Neural progenitor cell (in vitro differentiated cells): Measurements from ENCODE around the gene OR2F2. TPM values are rescaled to one million over a fixed set of nuclear protein-coding genes. Genes with fewer than 3 reads are reported as not detected.

ENCODE experiments used
- DNase-seq: peaks from one replicate; pipeline ENCODE4 v3.0.0-alpha.2; 2016; ENCODE audit warnings: low spot score
- H2AFZ ChIP-seq: fragments of 200-600 bp; sonication (generic); replicated peaks from 2 replicates; pipeline ENCODE4 v1.6.1; 2016; ENCODE audit warnings: antibody characterized with exemption
- H3F3A ChIP-seq: fragments of 200-600 bp; sonication (generic); 2 replicates; pipeline ENCODE4 v1.6.1; 2016; ENCODE audit warnings: antibody characterized with exemption, low read depth
- H3K27ac ChIP-seq: fragments of 200-600 bp; sonication (generic); 2 replicates; pipeline ENCODE4 v1.5.1; 2016; ENCODE audit warnings: mild to moderate bottlenecking
- H3K27me3 ChIP-seq: fragments of 200-600 bp; sonication (generic); 2 replicates; pipeline ENCODE4 v1.6.1; 2016; ENCODE audit warnings: mild to moderate bottlenecking, moderate library complexity
- H3K36me3 ChIP-seq: fragments of 200-600 bp; sonication (generic); 2 replicates; pipeline ENCODE4 v1.5.1; 2016
- H3K4me1 ChIP-seq: fragments of 200-600 bp; sonication (generic); 2 replicates; pipeline ENCODE4 v1.6.1; 2016; ENCODE audit warnings: mixed run types
- H3K4me2 ChIP-seq: fragments of 200-600 bp; sonication (generic); 2 replicates; pipeline ENCODE4 v1.6.1; 2016
- H3K4me3 ChIP-seq: fragments of 200-600 bp; sonication (generic); 2 replicates; pipeline ENCODE4 v1.5.1; 2016
- H3K79me2 ChIP-seq: fragments of 200-600 bp; sonication (generic); 2 replicates; pipeline ENCODE4 v1.6.1; 2016; ENCODE audit warnings: low read depth
- H3K9ac ChIP-seq: fragments of 200-600 bp; sonication (generic); 2 replicates; pipeline ENCODE4 v1.6.1; 2016
- H3K9me3 ChIP-seq: fragments of 200-600 bp; sonication (generic); 2 replicates; pipeline ENCODE4 v1.5.1; 2016; ENCODE audit warnings: low read depth
- H4K20me1 ChIP-seq: fragments of 200-600 bp; sonication (generic); 2 replicates; pipeline ENCODE4 v1.6.1; 2016; ENCODE audit warnings: low read depth
- H3K27ac Mint-ChIP-seq: 3 replicates; pipeline ENCODE4 v1.8.0; 2021; ENCODE audit warnings: mixed read lengths
- H3K27me3 Mint-ChIP-seq: 2 replicates; pipeline ENCODE4 v1.8.0; 2022; ENCODE audit warnings: low read depth, mild to moderate bottlenecking, inconsistent platforms, moderate library complexity, mixed read lengths; ENCODE audit not compliant: insufficient read depth
- H3K36me3 Mint-ChIP-seq: 3 replicates; pipeline ENCODE4 v1.8.0; 2021; ENCODE audit warnings: mixed read lengths
- H3K4me1 Mint-ChIP-seq: 3 replicates; pipeline ENCODE4 v1.8.0; 2021; ENCODE audit warnings: mixed read lengths
- H3K4me3 Mint-ChIP-seq: 3 replicates; pipeline ENCODE4 v1.8.0; 2021; ENCODE audit warnings: mild to moderate bottlenecking, moderate library complexity, mixed read lengths
- H3K9me3 Mint-ChIP-seq: 3 replicates; pipeline ENCODE4 v1.8.0; 2020; ENCODE audit warnings: mixed read lengths
- CTCF ChIP-seq: fragments of 200-600 bp; sonication (generic); IDR thresholded peaks from 2 replicates; pipeline ENCODE4 v1.5.1; 2017; ENCODE audit warnings: antibody characterized with exemption, mild to moderate bottlenecking
- EZH2 ChIP-seq: fragments of 200-600 bp; sonication (generic); IDR thresholded peaks from 2 replicates; pipeline ENCODE4 v1.6.1; 2017; ENCODE audit warnings: antibody characterized with exemption, mild to moderate bottlenecking, moderate library complexity
- EZH2phosphoT487 ChIP-seq: fragments of 200-600 bp; sonication (generic); IDR thresholded peaks from 2 replicates; pipeline ENCODE4 v1.6.1; 2017; ENCODE audit warnings: antibody characterized with exemption
- total RNA-seq: library from RNA; depleted of rRNA; stranded (reverse); fragments of >200 nt; gene quantifications from 2 replicates; pipeline ENCODE4 v1.2.3, GENCODE V29; 2015; ENCODE audit warnings: low replicate concordance

The OR2F2 gene
- total RNA-seq, 1 donor from 2014 or later, result not detected

GRCh38 chr7:143954544-143954943, 19.5 kb downstream of the OR2F2 start, which contains the start of gene OR2F1:
Gene OR2F1, plus strand, starts transcription at chr7:143954844. Its CDS starts 5,127 bp downstream, at chr7:143959971.
- Histone ChIP-seq H3K4me1 (no peaks in the 10 kb centered on the region), H4K20me1 (no peaks in the 10 kb centered on the region), H3K4me2 (no peak within 1 kb of the TSS), H3K36me3 (no peaks in the 10 kb centered on the region), H3K27me3 (no peaks in the 10 kb centered on the region), H3K79me2 (no peaks in the 10 kb centered on the region), H3K4me3 (no peak within 1 kb of the TSS), H3K9ac (no peak within 1 kb of the TSS), H2AFZ (no peak within 1 kb of the TSS), H3K9me3 (no peaks in the 10 kb centered on the region), H3F3A (no peaks in the 10 kb centered on the region), H3K27ac (no peak within 1 kb of the TSS)
- H3K9me3 Mint-ChIP-seq, result peaks cover 2% of the 10 kb centered on the region
- no peak within 1 kb of the TSS for H3K27ac Mint-ChIP-seq
- no peaks in the 10 kb centered on the region for H3K36me3 Mint-ChIP-seq
- H3K27me3 Mint-ChIP-seq, result no peaks in the 10 kb centered on the region
- H3K4me3 Mint-ChIP-seq, result no peak within 1 kb of the TSS
- TF ChIP-seq CTCF (no peak), EZH2phosphoT487 (no peak), EZH2 (no peak)
- DNase-seq, result no peak
- peaks cover 7% of the 10 kb centered on the region for H3K4me1 Mint-ChIP-seq

- H3K9me3 Mint-ChIP-seq, result no peaks in the 10 kb centered on the region
- Histone ChIP-seq H3F3A (no peaks in the 10 kb centered on the region), H3K36me3 (no peaks in the 10 kb centered on the region), H2AFZ (no peak overlapping the region), H3K9ac (no peak overlapping the region), H3K4me3 (no peak overlapping the region), H3K4me1 (no peaks in the 10 kb centered on the region), H4K20me1 (no peaks in the 10 kb centered on the region), H3K4me2 (no peak overlapping the region), H3K27me3 (no peaks in the 10 kb centered on the region), H3K27ac (no peak overlapping the region), H3K9me3 (no peaks in the 10 kb centered on the region), H3K79me2 (no peaks in the 10 kb centered on the region)
- no peak for TF ChIP-seq CTCF
- TF ChIP-seq EZH2, result no peak
- no peak for TF ChIP-seq EZH2phosphoT487
- no peaks in the 10 kb centered on the region for H3K36me3 Mint-ChIP-seq
- H3K4me3 Mint-ChIP-seq, result no peak overlapping the region
- peaks cover 7% of the 10 kb centered on the region for H3K4me1 Mint-ChIP-seq
- DNase-seq, result no peak
- no peak overlapping the region for H3K27ac Mint-ChIP-seq
- H3K27me3 Mint-ChIP-seq, result peaks cover 2% of the 10 kb centered on the region
Observed at GRCh38 chr7:143958781-143959180, 23.7 kb downstream of the OR2F2 start.

- DNase-seq, result no peak
- Histone ChIP-seq H4K20me1 (no peaks in the 10 kb centered on the region), H3K36me3 (no peaks in the 10 kb centered on the region), H3K27ac (no peak overlapping the region), H3K4me1 (no peaks in the 10 kb centered on the region), H3F3A (no peaks in the 10 kb centered on the region), H3K9me3 (no peaks in the 10 kb centered on the region), H3K4me3 (no peak overlapping the region), H3K27me3 (no peaks in the 10 kb centered on the region), H3K79me2 (no peaks in the 10 kb centered on the region), H3K4me2 (no peak overlapping the region), H3K9ac (no peak overlapping the region), H2AFZ (no peak overlapping the region)
- Mint-ChIP-seq H3K27ac (no peak overlapping the region), H3K36me3 (no peaks in the 10 kb centered on the region), H3K27me3 (peaks cover 2% of the 10 kb centered on the region), H3K4me1 (peaks cover 7% of the 10 kb centered on the region), H3K9me3 (no peaks in the 10 kb centered on the region), H3K4me3 (no peak overlapping the region)
- TF ChIP-seq EZH2phosphoT487 (no peak), CTCF (no peak)
Observed at GRCh38 chr7:143960813-143961610, 26.0 kb downstream of the OR2F2 start.
